HCT116 (cell line): Measurements from ENCODE around the gene UBE2O. TPM values are rescaled to one million over a fixed set of nuclear protein-coding genes. Genes with fewer than 3 reads are reported as not detected.

Source experiments
- ATAC-seq: fragments of 200-7000 bp; cut with Tn5 transposase; 2 replicates; pipeline ENCODE4 v1.9.1; 2020; ENCODE audit warnings: mild to moderate bottlenecking, moderate library complexity
- BruUV-seq: library from RNA; stranded (reverse); fragments of 400-500 nt; replicated peaks from 2 replicates; lab custom pipeline; 2021; lab: Mats Ljungman, UMichigan
- CTCF ChIA-PET: fragments of 300-600 bp; sonication (Branson Sonifier 250); formaldehyde crosslinking; loops from one replicate; lab custom pipeline; 2021; ENCODE audit warnings: antibody characterized with exemption; lab: Charles Lee
- POLR2A ChIA-PET: fragments of 300-600, 350-600 bp; sonication (Branson Sonifier 250); formaldehyde crosslinking; loops from one replicate; lab custom pipeline; 2021; ENCODE audit warnings: antibody characterized with exemption; lab: Charles Lee
- RAD21 ChIA-PET, 2 experiments: fragments of 300-600 bp; sonication (Branson Sonifier 250); formaldehyde crosslinking; loops; one replicate each; lab custom pipeline; 2023; ENCODE audit warnings: low total read pairs in 2 of 2; ENCODE audit not compliant: uncharacterized antibody in 2 of 2, unreplicated experiment in 2 of 2, low non-redundant PET in 1 of 2; lab: Charles Lee
- DNase-seq: peaks from one replicate; pipeline ENCODE4 v3.0.0-alpha.2; 2010; ENCODE audit warnings: low read depth, low spot score
- H2AFZ ChIP-seq: fragments of 200-600 bp; shearing (Covaris generic), sonication (generic); 2 replicates; pipeline ENCODE4 v1.6.1; 2017; ENCODE audit warnings: low read depth, mixed run types, mixed read lengths, antibody characterized with exemption, low read length; ENCODE audit not compliant: poor library complexity, severe bottlenecking
- H3K27ac ChIP-seq: 2 replicates; pipeline ENCODE4 v1.5.1; 2012; ENCODE audit warnings: low read depth, low read length
- H3K27me3 ChIP-seq: fragments of 200-600 bp; sonication (generic); 2 replicates; pipeline ENCODE4 v1.6.1; 2016; ENCODE audit warnings: mixed run types, low read length, mixed read lengths; ENCODE audit not compliant: insufficient read depth
- H3K36me3 ChIP-seq, 2 experiments: fragments of 200-500 bp in 1 of 2; fragments of 200-600 bp in 1 of 2; sonication (Bioruptor generic) in 1 of 2; sonication (generic) in 1 of 2; 2 replicates each; pipeline versions ENCODE4 v1.5.1 to v1.6.1; 2014 to 2016; ENCODE audit warnings: low read length in 2 of 2, inconsistent platforms in 1 of 2, mixed read lengths in 1 of 2, mixed run types in 1 of 2; ENCODE audit not compliant: insufficient read depth in 2 of 2, control insufficient read depth in 1 of 2
- H3K4me1 ChIP-seq, 2 experiments: fragments of 200-600 bp in 1 of 2; sonication (generic) in 1 of 2; 2 replicates each; pipeline versions ENCODE4 v1.5.1 to v1.6.1; 2012 to 2017; ENCODE audit warnings: low read length in 2 of 2, inconsistent platforms in 1 of 2, mild to moderate bottlenecking in 1 of 2, mixed read lengths in 1 of 2, mixed run types in 1 of 2, moderate library complexity in 1 of 2; ENCODE audit not compliant: insufficient read depth in 2 of 2, control insufficient read depth in 1 of 2
- H3K4me2 ChIP-seq: fragments of 200-600 bp; sonication (generic); 2 replicates; pipeline ENCODE4 v1.6.1; 2017; ENCODE audit warnings: mixed run types, low read length, mixed read lengths
- H3K4me3 ChIP-seq, 2 experiments: fragments of 200-600 bp in 1 of 2; sonication (generic) in 1 of 2; replicated peaks in 1 of 2; 2 replicates each; pipeline ENCODE4 v1.5.1; 2011 to 2016; ENCODE audit warnings: low read length in 2 of 2, control low read depth in 1 of 2, low read depth in 1 of 2, mild to moderate bottlenecking in 1 of 2, mixed read lengths in 1 of 2, mixed run types in 1 of 2
- H3K79me2 ChIP-seq: fragments of 200-600 bp; sonication (generic); 2 replicates; pipeline ENCODE4 v1.6.1; 2017; ENCODE audit warnings: mild to moderate bottlenecking, mixed run types, low read length, moderate library complexity, mixed read lengths; ENCODE audit not compliant: insufficient read depth
- H3K9ac ChIP-seq: fragments of 200-600 bp; sonication (generic); 2 replicates; pipeline ENCODE4 v1.6.1; 2016; ENCODE audit warnings: low read length, mixed read lengths
- H3K9me2 ChIP-seq: fragments of 200-600 bp; sonication (generic), shearing (Covaris generic); 2 replicates; pipeline ENCODE4 v1.6.1; 2017; ENCODE audit warnings: mixed run types, mild to moderate bottlenecking, moderate library complexity; ENCODE audit not compliant: insufficient read depth
- H3K9me3 ChIP-seq, 2 experiments: fragments of 200-500 bp in 1 of 2; fragments of 200-600 bp in 1 of 2; sonication (Bioruptor generic) in 1 of 2; sonication (generic) in 1 of 2; 2 replicates each; pipeline ENCODE4 v1.6.1; 2014 to 2017; ENCODE audit warnings: low read length in 2 of 2, mixed read lengths in 2 of 2, inconsistent platforms in 1 of 2, low read depth in 1 of 2, mild to moderate bottlenecking in 1 of 2, mixed run types in 1 of 2, moderate library complexity in 1 of 2; ENCODE audit not compliant: control insufficient read depth in 1 of 2, insufficient read depth in 1 of 2
- H4K20me1 ChIP-seq: fragments of 200-600 bp; sonication (generic), shearing (Covaris generic); 2 replicates; pipeline ENCODE4 v1.6.1; 2017; ENCODE audit warnings: mixed run types, mild to moderate bottlenecking, moderate library complexity; ENCODE audit not compliant: insufficient read depth
- CBX3 ChIP-seq: IDR thresholded peaks from 2 replicates; pipeline ENCODE4 v1.6.1; 2012; ENCODE audit warnings: low read depth
- CEBPB ChIP-seq: IDR thresholded peaks from 2 replicates; pipeline ENCODE4 v1.6.1; 2012; ENCODE audit warnings: low read depth
- EGR1 ChIP-seq: IDR thresholded peaks from 2 replicates; pipeline ENCODE4 v1.6.1; 2012; ENCODE audit warnings: low read depth
- EZH2 ChIP-seq: fragments of 200-600 bp; sonication (generic); IDR thresholded peaks from 2 replicates; pipeline ENCODE4 v1.6.1; 2017; ENCODE audit warnings: antibody characterized with exemption, mixed run types
- EZH2phosphoT487 ChIP-seq: fragments of 200-600 bp; IDR thresholded peaks from 2 replicates; pipeline ENCODE4 v1.6.1; 2018; ENCODE audit warnings: antibody characterized with exemption, borderline replicate concordance
- FOSL1 ChIP-seq: IDR thresholded peaks from 2 replicates; pipeline ENCODE4 v1.6.1; 2012; ENCODE audit warnings: low read depth
- JUND ChIP-seq: IDR thresholded peaks from 2 replicates; pipeline ENCODE4 v1.6.1; 2012
- POLR2A ChIP-seq: IDR thresholded peaks from 2 replicates; pipeline ENCODE4 v1.7.0; 2011; ENCODE audit warnings: borderline replicate concordance; ENCODE audit not compliant: insufficient read depth, insufficient read length; ENCODE audit errors: extremely low read depth
- POLR2AphosphoS5 ChIP-seq: IDR thresholded peaks from 2 replicates; pipeline ENCODE4 v1.6.1; 2011; ENCODE audit warnings: mild to moderate bottlenecking, low read depth, low read length, moderate library complexity
- RAD21 ChIP-seq: IDR thresholded peaks from 2 replicates; pipeline ENCODE4 v1.6.1; 2012; ENCODE audit warnings: low read depth, mild to moderate bottlenecking
- SIN3A ChIP-seq: IDR thresholded peaks from 2 replicates; pipeline ENCODE4 v1.6.1; 2012; ENCODE audit warnings: low read depth
- YY1 ChIP-seq: IDR thresholded peaks from 2 replicates; pipeline ENCODE4 v1.6.1; 2011; ENCODE audit warnings: low read length, low read depth, moderate library complexity, mild to moderate bottlenecking; ENCODE audit not compliant: insufficient replicate concordance; ENCODE audit errors: extremely low read depth
- ZFX ChIP-seq: fragments of 450-650 bp; IDR thresholded peaks from 2 replicates; pipeline ENCODE4 v1.6.1; 2017
- intact Hi-C: fragments of 100-400 bp; cut with micrococcal nuclease; formaldehyde crosslinking; loops from 2 replicates; pipeline ENCODE4 v1.10.0; 2022
- total RNA-seq: library from RNA; stranded (reverse); gene quantifications from one replicate; pipeline ENCODE4 v1.2.1, GENCODE V29; 2021; ENCODE audit not compliant: unreplicated experiment
- TF ChIP-seq, protein P1 (sequence below): IDR thresholded peaks from 2 replicates; pipeline ENCODE4 v1.6.1; 2012; ENCODE audit warnings: low read depth
- TF ChIP-seq, protein P2 (sequence below): IDR thresholded peaks from 2 replicates; pipeline ENCODE4 v1.6.1; 2012
- TF ChIP-seq, protein P3 (sequence below), 3 experiments: fragments of 200-600 bp in 1 of 3; sonication (generic) in 1 of 3; IDR thresholded peaks in 2 of 3; conservative IDR thresholded peaks in 1 of 3; 2 replicates each; pipeline ENCODE4 v1.5.1; 2012 to 2017; ENCODE audit warnings: low read depth in 2 of 3, low read length in 2 of 3, antibody characterized with exemption in 1 of 3, borderline replicate concordance in 1 of 3, control low read depth in 1 of 3, mild to moderate bottlenecking in 1 of 3, mixed read lengths in 1 of 3, mixed run types in 1 of 3, moderate library complexity in 1 of 3; ENCODE audit not compliant: insufficient read depth in 1 of 3
- TF ChIP-seq, protein P4 (sequence below): IDR thresholded peaks from 2 replicates; pipeline ENCODE4 v1.6.1; 2012

UBE2O gene
- total RNA-seq, 1 experiment from 2014 or later = 59.1 TPM

DNA sequence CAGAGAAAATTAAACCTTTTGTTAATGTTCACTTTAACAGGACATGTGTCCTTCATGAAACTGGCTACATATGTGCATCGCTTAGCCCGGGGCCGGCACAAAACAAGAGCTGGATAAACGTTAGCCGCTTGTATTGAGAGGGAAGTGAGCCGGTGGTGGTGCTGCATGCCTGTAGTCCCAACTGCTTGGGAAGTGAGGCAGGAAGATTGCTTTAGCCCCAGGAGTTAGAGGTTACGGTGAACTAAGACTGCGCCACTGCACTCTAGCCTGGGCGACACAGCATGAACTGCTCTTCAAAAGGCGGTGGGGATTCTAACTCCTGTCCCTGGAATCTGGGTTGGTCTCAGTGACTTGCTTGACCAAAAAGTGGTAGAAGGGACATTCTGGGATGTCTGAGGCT is 83.6 kb downstream of the UBE2O start (continued):
- no peak for TF ChIP-seq ZFX
- TF ChIP-seq CBX3 = no peak
- TF ChIP-seq POLR2A = no peak
- no peak for TF ChIP-seq SIN3A
- no peak for TF ChIP-seq RAD21
- TF ChIP-seq FOSL1 = no peak
- TF ChIP-seq, all 23 proteins: peak for 0

DNA sequence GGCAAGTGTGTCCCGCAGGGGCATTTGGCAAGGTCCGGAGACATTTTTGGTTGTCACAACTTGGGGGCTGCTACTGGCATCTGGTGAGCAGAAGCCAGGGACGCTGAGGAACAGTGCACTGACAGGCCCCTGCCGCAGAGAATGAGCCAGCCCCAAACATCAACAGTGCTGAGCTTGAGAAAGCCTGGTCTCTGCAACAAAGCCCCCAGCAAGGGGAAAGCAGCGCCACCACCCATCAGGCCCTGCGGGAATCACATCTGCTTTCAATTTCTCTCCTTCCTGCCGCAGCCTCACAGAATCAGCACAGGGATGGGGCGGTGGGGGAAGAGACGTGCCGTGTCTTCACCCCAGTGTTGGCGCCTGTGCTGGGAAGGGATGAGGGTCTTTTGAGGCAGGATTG is 84.4 kb downstream of the UBE2O start:
- no TSS peak for BruUV-seq

DNA sequence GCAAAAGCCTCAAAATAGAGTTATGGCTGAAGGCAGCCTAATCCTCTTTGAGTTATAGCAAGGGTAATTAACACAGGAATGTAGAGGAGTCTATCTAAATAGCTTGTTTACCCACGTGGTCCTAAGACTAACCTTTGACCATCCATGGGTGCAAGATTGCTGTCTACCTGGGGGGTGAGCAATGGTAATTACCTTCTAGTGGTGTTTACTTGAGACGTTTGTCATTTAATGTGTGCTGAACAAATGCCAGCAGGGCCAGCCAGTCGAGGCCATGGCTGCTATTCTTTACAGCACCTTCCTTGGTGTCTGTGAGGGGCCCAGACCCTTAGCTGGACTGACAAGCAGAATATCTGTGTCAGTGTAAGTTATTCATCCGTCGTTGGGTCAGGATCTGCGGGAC is 85.3 kb downstream of the UBE2O start:
- POLR2A ChIA-PET = no interaction called here
- TF ChIP-seq ZFX (no peak), EZH2phosphoT487 (no peak)
- TF ChIP-seq, protein P1, sequence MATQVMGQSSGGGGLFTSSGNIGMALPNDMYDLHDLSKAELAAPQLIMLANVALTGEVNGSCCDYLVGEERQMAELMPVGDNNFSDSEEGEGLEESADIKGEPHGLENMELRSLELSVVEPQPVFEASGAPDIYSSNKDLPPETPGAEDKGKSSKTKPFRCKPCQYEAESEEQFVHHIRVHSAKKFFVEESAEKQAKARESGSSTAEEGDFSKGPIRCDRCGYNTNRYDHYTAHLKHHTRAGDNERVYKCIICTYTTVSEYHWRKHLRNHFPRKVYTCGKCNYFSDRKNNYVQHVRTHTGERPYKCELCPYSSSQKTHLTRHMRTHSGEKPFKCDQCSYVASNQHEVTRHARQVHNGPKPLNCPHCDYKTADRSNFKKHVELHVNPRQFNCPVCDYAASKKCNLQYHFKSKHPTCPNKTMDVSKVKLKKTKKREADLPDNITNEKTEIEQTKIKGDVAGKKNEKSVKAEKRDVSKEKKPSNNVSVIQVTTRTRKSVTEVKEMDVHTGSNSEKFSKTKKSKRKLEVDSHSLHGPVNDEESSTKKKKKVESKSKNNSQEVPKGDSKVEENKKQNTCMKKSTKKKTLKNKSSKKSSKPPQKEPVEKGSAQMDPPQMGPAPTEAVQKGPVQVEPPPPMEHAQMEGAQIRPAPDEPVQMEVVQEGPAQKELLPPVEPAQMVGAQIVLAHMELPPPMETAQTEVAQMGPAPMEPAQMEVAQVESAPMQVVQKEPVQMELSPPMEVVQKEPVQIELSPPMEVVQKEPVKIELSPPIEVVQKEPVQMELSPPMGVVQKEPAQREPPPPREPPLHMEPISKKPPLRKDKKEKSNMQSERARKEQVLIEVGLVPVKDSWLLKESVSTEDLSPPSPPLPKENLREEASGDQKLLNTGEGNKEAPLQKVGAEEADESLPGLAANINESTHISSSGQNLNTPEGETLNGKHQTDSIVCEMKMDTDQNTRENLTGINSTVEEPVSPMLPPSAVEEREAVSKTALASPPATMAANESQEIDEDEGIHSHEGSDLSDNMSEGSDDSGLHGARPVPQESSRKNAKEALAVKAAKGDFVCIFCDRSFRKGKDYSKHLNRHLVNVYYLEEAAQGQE = no peak
- TF ChIP-seq, protein P2, sequence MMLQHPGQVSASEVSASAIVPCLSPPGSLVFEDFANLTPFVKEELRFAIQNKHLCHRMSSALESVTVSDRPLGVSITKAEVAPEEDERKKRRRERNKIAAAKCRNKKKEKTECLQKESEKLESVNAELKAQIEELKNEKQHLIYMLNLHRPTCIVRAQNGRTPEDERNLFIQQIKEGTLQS = no peak
- TF ChIP-seq, protein P3, sequence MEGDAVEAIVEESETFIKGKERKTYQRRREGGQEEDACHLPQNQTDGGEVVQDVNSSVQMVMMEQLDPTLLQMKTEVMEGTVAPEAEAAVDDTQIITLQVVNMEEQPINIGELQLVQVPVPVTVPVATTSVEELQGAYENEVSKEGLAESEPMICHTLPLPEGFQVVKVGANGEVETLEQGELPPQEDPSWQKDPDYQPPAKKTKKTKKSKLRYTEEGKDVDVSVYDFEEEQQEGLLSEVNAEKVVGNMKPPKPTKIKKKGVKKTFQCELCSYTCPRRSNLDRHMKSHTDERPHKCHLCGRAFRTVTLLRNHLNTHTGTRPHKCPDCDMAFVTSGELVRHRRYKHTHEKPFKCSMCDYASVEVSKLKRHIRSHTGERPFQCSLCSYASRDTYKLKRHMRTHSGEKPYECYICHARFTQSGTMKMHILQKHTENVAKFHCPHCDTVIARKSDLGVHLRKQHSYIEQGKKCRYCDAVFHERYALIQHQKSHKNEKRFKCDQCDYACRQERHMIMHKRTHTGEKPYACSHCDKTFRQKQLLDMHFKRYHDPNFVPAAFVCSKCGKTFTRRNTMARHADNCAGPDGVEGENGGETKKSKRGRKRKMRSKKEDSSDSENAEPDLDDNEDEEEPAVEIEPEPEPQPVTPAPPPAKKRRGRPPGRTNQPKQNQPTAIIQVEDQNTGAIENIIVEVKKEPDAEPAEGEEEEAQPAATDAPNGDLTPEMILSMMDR (IDR thresholded peaks at IDR 0.05 in 2 of 3, conservative IDR thresholded peaks at IDR 0.05 in 1 of 3; ENCODE audit: borderline replicate concordance in 1 of 3, insufficient read depth in 1 of 3, low read depth in 2 of 3, low read length in 2 of 3) = no peak
- TF ChIP-seq, protein P4, sequence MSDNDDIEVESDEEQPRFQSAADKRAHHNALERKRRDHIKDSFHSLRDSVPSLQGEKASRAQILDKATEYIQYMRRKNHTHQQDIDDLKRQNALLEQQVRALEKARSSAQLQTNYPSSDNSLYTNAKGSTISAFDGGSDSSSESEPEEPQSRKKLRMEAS = no peak

More for the DNA sequence above, 84.4 kb downstream of the UBE2O start:
- no peaks in the 10 kb centered on the region for H3K9me2 ChIP-seq
- H3K36me3 ChIP-seq = no peaks in the 10 kb centered on the region
- no peak overlapping the region for H3K4me3 ChIP-seq
- H3K4me2 ChIP-seq = no peak overlapping the region
- intact Hi-C loops = no loop called here
- no peaks in the 10 kb centered on the region for H3K79me2 ChIP-seq
- no peak overlapping the region for H3K27ac ChIP-seq
- DNase-seq (no peak), ATAC-seq (no peak)
- TF ChIP-seq CBX3 (no peak), EZH2phosphoT487 (no peak), YY1 (no peak), EZH2 (no peak), POLR2AphosphoS5 (no peak), FOSL1 (no peak), CEBPB (no peak), EGR1 (no peak), JUND (no peak)
- TF ChIP-seq, protein P4 = no peak
- no peak overlapping the region for H3K9ac ChIP-seq
- H3K9me3 ChIP-seq = no peaks in the 10 kb centered on the region
- CTCF ChIA-PET = no interaction called here
- H3K27me3 ChIP-seq = no peaks in the 10 kb centered on the region
- RAD21 ChIA-PET = no interaction called here
- H2AFZ ChIP-seq = no peak overlapping the region
- peaks cover 10 to 32% of the 10 kb centered on the region in 2 experiments; a peak in 3 of 4 replicates for H3K4me1 ChIP-seq
- H4K20me1 ChIP-seq = no peaks in the 10 kb centered on the region
- POLR2A ChIA-PET = no interaction called here

More for the DNA sequence above, 85.3 kb downstream of the UBE2O start:
- RAD21 ChIA-PET = no interaction called here
- peaks cover 10 to 28% of the 10 kb centered on the region in 2 experiments; a peak in 3 of 4 replicates for H3K4me1 ChIP-seq
- no peaks in the 10 kb centered on the region for H3K79me2 ChIP-seq
- H3K9me3 ChIP-seq = no peaks in the 10 kb centered on the region
- H3K9me2 ChIP-seq = no peaks in the 10 kb centered on the region
- DNase-seq (no peak), ATAC-seq (no peak)
- H3K9ac ChIP-seq = no peak overlapping the region
- BruUV-seq = no TSS peak
- no peak overlapping the region for H3K4me3 ChIP-seq
- H4K20me1 ChIP-seq = no peaks in the 10 kb centered on the region
- H3K4me2 ChIP-seq = no peak overlapping the region
- intact Hi-C loops = no loop called here
- H2AFZ ChIP-seq = no peak overlapping the region
- CTCF ChIA-PET = no interaction called here
- H3K27ac ChIP-seq = no peak overlapping the region
- no peaks in the 10 kb centered on the region for H3K27me3 ChIP-seq
- H3K36me3 ChIP-seq = no peaks in the 10 kb centered on the region
